ENCODE results near the gene CIAO2B. TPM values are rescaled to one million over a fixed set of nuclear protein-coding genes. Genes with fewer than 3 reads are reported as not detected.
"Not testable (repeated sequence)": the region's sequence is repeated elsewhere in the genome, so short reads cannot be mapped to it uniquely, and the experiment has no call there.

The CIAO2B gene
- total RNA-seq, 1 experiment from 2014 or later: 270 TPM

DNA sequence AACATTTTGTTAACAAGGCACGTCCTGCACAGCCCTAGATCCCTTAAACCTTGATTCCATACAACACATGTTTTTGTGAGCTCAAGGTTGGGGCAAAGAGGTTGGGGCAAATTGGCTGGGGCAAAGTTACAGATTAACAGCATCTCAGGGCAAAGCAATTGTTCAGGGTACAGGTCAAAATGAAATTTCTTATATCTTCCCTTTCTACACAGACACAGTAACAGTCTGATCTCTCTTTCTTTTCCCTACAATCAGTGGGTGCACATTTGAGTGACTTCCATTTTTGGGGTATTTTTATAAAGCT is 21.9 kb upstream of the CIAO2B start:
- DNase-seq (ENCODE audit: extremely low read depth, low read depth): not testable (repeated sequence)

DNA sequence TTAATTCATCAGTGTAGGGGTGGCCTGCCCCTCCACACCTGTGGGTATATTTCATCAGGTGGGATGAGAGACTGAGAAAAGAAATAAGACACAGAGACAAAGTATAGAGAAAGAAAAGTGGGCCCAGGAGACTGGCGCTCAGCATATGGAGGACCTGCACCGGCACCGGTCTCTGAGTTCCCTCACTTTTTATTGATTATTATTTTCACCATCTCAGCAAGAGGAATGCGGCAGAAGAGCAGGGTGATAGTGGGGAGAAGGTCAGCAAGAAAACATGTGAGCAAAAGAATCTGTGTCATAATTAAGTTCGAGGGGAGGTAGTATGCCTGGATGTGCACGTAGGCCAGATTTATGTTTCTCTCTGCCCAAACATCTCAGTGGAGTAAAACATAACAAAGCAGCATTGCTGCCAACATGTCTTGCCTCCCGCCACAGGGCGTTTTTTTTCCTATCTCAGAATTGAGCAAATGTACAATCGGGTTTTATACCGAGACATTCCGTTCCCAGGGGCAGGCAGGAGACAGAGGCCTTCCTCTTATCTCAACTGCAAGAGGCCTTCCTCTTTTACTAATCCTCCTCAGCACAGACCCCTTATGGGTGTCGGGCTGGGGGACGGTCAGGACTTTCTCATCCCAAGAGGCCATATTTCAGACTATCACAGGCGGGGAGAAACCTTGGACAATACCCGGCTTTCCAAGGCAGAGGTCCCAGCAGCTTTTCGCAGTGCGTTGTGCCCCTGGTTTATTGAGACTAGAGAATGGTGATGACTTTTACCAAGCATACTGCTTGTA is 21.4 kb upstream of the CIAO2B start:
- not testable (repeated sequence) for DNase-seq (ENCODE audit: extremely low read depth, low read depth)

DNA sequence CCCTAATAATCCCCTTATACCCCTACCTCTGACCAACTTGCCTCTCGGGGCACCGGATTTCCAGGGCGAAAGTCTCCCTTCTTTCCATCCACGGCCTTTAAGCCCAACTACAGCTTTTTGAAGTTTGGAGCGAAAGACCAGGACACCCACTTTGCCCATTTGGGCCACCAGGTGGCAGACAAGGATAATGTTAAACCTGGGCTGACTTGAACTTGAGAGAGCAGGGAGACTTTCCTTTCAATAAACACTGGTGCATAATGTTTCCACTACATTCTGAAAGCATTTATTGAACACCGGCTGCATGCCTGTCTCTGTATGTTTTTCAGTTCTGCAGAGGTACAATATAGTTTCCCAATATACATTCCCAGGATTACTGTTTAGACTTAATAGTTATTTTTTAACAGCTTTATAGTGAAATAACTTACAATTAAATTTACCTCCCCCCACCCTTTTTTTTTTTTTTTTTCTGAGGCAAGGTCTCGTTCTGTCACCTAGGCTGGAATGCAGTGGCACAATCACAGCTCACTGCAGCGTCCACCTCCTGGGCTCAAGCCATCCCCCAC is 20.0 kb upstream of the CIAO2B start:
- DNase-seq (ENCODE audit: extremely low read depth, low read depth): peak; percentile 89

DNA sequence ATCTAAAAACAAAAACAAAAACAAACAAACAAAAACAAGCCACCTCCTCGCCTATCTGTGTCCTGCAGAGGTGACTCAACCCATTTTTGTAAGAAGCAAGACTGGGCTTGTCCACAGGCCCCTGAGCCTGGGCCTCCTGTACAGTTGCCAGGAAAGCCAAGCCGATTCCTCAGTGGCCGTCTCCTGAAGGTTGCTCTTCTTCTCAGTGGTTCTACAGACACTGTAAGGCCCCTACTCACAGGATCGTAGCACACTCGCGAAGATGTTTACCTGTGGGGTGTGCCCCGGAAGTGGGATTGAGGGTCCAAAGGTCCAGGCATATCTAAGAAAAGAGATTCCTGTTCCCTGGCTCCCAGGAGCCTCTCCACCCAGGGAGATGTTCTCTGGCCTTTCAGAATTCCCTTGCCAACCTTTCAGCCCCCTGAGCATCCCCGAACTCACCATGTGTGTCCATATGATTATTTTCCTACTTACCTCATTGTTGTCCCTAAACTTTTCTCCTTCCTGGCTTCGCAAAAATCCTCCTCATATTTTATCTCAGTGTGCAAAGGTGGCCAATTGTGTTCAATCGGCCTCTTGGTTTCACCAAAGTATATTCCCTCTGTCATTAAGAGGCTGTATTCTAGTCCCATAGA is 19.4 kb upstream of the CIAO2B start:
- DNase-seq (ENCODE audit: extremely low read depth, low read depth): no peak

DNA sequence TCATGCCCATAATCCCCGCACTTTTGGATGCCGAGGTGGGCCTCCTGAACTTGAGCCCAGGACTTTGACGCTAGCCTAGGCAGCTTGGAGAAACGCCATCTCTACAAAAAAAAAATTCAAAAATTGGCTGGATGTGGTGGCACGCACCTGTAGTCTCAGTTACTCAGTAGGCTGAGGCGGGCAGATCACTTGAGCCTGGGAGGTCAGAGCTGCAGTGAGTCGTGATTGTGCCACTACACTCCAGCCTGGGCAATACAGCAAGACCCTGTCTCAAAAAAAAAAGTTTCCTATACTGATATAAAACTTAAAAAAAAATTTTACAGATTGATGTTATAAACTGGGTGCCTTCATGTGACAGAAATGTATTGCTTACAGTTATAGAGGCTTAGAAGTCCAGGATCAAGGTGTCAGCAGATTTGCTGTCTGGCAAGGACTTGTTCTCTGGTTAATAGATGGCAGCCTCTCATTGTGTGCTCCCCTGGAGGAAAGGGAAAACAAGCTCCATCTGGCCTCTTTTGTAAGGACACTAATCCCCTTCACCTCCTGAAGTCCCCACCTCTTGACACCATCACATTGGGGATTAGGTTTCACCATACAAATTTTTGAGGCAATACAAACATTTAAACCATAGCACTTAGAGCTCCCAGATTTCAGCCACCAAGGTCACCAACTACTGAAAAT is 18.4 kb upstream of the CIAO2B start:
- DNase-seq (ENCODE audit: extremely low read depth, low read depth): no peak

DNA sequence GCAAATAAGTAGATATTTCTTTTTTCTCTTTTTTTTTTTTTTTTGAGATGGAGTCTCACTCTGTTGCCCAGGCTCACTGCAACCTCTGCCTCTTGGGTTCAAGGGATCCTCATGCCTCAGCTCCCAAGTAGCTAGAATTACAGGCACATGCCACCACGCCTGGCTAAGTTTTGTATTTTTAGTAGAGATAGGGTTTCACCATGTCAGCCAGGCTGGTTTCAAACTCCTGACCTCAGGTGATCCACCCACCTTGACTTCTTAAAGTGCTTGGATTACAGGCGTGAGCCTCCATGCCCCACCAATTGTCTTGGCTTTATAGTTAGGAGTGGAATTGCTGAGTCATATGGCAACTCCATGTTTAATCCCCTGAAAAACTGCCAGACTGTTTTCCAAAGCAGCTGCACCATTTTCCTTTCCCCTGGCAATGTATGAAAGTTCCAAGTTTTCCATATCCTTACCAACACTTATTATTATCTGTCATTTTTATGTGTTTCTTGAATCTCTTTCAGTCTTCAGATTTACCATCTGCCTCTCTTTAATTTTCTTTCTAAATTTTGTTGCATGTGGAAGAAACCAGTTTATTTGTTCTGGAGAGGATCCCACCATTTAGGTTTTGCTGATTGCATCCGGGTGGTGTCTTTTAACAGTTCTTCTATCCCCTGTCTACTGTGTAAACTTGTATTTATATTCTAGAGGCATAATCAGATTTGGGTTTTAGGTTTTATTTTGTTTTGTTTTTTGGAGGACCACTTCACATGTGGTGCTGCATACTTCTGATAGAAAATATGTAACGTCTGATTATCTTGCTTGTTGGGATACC is 17.0 kb upstream of the CIAO2B start:
- no peak for DNase-seq (ENCODE audit: extremely low read depth, low read depth)

DNA sequence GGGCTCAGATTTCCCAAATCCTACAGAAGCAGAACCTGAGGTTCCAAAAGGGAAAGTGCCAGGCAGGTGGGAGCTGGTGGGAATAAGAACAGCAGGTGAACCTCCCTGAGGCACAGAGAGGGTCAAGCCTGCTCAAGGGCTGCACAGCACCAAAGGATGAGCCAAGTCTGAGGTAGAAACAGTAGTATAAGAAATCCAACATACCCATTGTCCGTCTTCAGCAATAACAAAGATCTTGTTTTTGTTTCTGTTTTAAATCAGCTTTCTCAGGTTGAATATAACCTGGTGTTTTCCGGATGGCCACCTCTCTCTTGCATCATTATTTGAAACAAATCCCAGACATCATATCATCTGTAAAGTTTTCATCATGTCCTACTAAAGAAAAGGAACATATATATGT is 16.2 kb upstream of the CIAO2B start:
- DNase-seq (ENCODE audit: extremely low read depth, low read depth): no peak

DNA sequence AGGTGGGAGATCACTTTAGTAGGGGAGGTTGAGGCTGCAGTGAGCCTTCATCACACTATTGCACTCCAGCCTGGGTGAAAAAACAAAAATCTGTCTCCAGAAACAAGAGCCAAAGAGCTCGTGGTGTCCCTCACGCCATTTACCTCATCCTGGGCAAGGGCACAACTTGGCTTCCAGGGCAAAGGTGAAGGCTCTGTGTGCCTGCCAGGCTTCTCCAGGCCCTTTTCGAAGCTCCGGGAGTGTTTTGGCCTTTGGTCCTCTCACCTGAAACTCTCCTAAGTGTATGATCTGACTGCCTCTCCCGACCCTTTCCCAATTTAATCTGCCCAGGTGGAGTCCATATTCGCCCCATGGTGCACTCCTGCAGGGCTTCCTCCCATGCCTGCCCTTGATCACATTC is 15.3 kb upstream of the CIAO2B start:
- DNase-seq (ENCODE audit: extremely low read depth, low read depth): no peak

DNA sequence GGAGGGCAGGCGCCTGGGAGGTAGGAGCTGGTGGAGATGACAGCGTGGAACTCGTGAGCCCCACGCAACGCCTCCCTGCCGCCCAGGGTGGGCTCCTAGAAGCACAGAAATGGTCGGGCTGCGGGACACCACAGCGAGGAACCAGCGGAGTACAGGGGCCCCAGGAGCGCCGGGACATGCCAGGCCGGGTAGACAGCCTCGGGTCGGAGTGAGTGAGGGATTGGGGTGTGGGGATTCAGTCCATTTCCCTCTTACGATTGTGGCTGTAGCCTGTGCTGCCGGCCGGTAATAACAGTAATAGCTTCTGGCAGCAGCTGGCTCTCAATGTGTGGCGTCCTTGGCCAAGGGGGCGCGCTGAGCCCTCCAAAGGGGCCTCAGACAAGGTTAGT is 14.6 kb upstream of the CIAO2B start:
- DNase-seq (ENCODE audit: extremely low read depth, low read depth): no peak

DNA sequence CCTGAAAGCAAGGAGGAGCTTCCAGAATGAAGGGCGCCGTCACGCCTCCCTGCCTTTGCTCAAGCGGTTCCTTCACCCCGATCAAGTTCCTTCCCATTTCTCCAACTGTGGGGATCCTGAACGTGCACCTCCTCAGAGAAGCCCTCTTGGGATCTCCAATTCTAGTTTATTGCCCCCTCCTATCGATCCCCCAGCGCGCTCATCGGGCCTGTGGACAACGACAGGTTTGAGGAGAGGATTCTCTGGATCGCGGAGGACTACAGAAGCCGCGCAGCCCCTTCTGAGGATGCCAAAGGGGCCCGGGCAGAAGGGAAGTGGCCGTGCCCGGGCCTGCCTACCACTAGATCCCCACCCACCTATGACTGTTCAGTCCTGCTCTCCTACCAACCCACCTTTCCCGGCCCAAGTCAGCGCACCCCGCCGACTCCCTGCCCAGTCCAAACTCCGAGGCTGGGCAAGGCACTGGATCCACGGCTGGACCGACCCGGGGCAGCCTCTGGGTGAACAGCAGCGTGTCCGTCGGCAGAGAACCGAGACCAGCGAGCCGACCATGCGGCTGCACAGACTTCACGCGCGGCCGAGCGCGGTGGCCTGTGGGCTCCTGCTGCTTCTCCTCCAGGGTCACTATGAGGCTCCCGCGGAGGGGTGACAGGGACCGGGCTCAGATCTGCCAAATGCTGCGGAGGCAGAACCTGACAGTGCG is 14.1 kb upstream of the CIAO2B start:
- DNase-seq (ENCODE audit: extremely low read depth, low read depth): no peak

DNA sequence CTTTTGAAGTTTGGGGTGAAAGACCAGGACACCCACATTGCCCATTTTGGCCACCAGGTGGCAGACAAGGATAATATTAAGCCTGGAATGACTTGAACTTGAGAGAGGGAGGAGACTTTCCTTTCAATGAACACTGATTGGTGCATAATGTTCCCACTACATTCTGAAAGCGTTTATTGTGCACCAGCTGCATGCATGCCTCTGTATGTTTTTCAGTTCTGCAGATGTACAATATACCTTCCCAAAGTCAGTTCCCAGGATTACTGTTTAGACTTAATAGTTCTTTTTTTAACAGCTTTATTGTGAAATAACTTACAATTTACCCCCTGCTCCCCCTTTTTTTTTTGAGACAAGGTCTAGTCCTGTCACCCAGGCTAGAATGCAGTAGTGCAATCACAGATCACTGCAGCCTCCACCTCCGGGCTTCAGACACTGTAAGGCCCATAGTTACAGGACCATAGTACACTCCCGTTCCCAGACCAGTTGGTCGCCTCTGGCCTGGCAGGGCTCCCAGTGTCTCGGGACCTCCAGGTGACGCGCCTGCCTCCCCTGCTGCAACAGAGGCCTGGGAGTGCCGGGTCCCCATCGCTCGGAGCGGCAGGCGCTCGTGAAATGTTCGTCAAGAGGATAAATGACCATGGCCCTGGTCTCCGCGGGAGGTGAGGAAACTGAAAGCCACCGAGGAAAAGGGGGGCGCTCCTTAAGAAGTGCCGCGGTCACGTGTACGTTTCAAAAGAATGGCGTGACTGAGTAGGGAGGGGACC is 13.3 kb upstream of the CIAO2B start:
- DNase-seq (ENCODE audit: extremely low read depth, low read depth): peak; percentile 92

DNA sequence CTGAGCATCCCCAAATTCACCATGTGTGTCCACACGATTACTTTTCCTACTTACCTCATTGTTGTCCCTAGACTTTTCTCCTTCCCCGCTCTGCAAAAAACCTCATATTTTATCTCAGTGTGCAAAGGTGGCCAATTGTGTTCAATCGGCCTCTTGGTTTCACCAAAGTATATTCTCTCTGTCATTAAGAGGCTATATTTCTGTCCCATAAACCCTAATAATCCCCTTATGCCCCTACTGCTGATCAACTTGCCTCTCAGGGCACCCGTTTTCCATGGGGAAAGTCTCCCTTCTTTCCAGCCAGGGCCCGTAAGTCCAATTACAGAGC is 12.7 kb upstream of the CIAO2B start:
- DNase-seq (ENCODE audit: extremely low read depth, low read depth): no peak

DNA sequence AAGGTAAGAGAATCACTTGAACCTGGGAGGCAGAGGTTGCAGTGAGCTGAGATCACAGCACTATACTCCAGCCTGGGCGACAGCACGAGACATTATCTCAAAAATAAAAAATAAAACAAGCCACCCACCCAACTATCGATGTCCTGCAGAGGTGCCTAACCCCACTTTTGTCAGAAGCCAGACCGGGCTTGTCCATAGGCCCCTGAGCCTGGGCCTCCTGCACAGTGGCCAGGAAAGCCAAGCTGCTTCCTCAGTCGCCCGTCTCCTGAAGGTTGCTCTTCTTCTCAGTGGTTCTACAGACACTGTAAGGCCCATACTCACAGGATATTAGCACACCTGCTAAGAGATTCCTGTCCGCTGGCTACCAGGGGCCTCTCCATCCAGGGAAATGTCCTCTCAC is 12.3 kb upstream of the CIAO2B start:
- DNase-seq (ENCODE audit: extremely low read depth, low read depth): no peak

DNA sequence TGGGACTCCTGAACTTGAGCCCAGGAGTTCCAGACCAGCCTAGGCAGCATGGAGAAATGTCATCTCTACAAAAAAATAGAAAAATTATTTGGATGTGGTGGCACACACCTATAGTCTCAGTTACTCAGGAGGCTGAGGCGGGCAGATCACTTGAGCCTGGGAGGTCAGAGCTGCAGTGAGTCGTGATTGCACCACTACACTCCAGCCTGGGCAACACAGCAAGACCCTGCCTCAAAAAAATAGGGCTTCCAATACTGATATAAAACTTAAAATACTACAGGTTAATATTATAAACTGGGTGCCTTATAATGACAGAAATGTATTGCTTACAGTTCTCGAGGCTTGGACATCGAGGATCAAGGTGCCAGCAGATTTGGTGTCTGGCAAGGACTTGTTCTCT is 11.7 kb upstream of the CIAO2B start:
- DNase-seq (ENCODE audit: extremely low read depth, low read depth): no peak

DNA sequence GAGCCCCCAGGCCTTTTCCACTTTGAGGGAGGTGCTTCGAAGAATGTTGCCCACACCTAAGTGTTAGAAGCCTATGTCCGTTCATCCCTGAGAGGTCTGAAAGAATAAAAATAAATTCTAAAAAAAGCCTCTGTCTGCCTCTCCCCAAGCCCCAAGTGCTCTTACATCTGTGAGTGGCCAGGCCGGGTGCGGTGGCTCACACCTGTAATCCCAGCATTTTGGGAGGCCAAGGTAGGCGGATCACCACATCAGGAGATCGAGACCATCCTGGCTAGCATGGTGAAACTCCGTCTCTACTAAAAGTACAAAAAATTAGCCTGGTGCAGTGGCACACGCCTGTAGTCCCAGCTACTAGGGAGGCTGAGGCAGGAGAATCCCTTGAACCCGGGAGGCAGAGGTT is 10.8 kb upstream of the CIAO2B start:
- not testable (repeated sequence) for DNase-seq (ENCODE audit: extremely low read depth, low read depth)

DNA sequence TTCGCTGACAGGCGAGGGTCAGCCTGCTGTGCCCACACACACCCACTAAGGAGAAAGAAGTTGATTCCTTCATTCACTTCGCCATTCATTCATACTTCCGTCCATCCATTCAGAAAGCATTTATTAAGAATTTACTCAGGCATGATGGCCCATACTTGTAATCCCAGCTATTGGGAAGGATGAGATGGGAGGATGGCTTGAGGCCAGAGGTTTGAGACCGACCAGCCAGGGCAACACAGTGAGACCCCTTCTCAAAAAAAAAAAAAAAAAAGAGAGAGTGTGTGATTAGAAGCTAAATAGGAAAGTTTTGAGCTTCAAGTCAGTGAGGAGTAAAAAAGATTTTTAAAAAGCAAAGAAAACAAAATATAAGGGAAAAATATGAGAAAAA is 9.8 kb upstream of the CIAO2B start:
- DNase-seq (ENCODE audit: extremely low read depth, low read depth): no peak

DNA sequence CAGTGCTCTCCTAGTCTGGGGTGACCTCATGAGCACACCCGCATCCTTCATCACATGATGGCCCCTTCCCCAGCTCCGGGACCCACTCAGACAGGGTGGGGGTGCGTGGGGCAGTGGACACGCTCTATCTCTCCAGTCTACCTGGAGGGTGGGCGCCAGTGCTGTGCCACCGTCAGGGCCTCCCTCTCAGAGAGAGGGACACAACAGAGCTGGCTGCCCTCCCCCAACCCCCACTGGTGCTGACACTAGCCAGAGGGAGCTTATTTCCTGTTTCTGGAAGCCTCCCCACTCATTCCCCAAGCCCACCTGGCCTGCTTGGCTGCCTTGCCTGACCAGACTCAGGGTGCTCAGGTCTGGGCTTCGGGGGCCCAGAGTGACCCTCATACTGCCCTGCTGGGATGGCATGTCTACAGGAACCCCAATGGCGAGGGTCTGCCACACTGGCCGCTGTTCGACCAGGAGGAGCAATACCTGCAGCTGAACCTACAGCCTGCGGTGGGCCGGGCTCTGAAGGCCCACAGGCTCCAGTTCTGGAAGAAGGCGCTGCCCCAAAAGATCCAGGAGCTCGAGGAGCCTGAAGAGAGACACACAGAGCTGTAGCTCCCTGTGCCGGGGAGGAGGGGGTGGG is 9.3 kb upstream of the CIAO2B start:
- DNase-seq (ENCODE audit: extremely low read depth, low read depth): no peak

DNA sequence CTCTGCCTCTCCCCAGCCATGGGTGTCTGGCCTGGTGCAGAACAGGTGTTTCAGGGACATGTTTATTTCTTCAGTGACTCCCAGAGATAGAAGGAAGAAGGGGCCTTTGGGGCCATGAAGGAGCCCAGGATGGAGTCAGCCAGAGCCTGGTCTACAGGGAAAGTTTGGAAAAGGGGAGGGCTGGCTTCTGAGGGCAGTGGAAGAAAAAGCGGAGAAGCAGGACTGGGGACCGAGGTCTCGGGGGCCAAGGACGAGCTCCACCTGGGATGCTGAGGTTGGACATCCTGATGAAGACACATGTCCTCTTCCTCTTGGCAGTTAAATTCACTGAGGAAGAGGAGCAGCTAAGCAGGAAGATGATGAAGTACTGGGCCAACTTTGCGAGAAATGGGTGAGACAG is 8.8 kb upstream of the CIAO2B start:
- no peak for DNase-seq (ENCODE audit: extremely low read depth, low read depth)

DNA sequence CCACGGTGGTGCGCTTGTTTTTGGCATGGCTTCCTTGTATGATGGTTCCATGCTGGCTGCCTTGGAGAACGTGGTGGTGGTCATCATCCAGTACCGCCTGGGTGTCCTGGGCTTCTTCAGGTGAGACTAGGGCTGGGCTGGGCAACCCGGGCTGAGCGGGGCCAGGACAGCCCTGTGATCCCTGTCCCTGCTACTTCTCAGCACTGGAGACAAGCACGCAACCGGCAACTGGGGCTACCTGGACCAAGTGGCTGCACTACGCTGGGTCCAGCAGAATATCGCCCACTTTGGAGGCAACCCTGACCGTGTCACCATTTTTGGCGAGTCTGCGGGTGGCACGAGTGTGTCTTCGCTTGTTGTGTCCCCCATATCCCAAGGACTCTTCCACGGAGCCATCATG is 6.0 kb upstream of the CIAO2B start:
- no peak for DNase-seq (ENCODE audit: extremely low read depth, low read depth)
